Activated T-cell treated with anti-CD3 and anti-CD28 coated beads, Interleukin-2, amount 50 U/mL, for 4 hours (primary cell): ENCODE data around the gene GLP1R. TPM values are rescaled to one million over a fixed set of nuclear protein-coding genes. Genes with fewer than 3 reads are reported as not detected.

Source experiments
- ATAC-seq, 2 donors: fragments of 200-7000 bp; cut with Tn5 transposase; one replicate each; pipeline ENCODE4 v1.10.0; 2021
- DNase-seq: peaks from one replicate; pipeline ENCODE4 v3.0.0-alpha.2; 2020
- H3K27me3 Mint-ChIP-seq: one replicate; pipeline ENCODE4 v1.8.0; 2021; ENCODE audit warnings: low read depth, mixed read lengths
- H3K36me3 Mint-ChIP-seq: one replicate; pipeline ENCODE4 v1.8.0; 2022; ENCODE audit warnings: mixed read lengths; ENCODE audit not compliant: insufficient read depth
- H3K4me1 Mint-ChIP-seq: one replicate; pipeline ENCODE4 v1.8.0; 2021; ENCODE audit warnings: low read depth, mixed read lengths
- H3K4me3 Mint-ChIP-seq: one replicate; pipeline ENCODE4 v1.8.0; 2021; ENCODE audit warnings: mild to moderate bottlenecking, moderate library complexity, mixed read lengths
- H3K9me3 Mint-ChIP-seq: one replicate; pipeline ENCODE4 v1.8.0; 2021; ENCODE audit warnings: mixed read lengths
- total RNA-seq, 3 donors: library from RNA; stranded (reverse); gene quantifications; one replicate each; pipeline ENCODE4 v1.2.1, GENCODE V29; 2021

The GLP1R gene
- total RNA-seq: under 1 TPM; 0.05 to 0.16 (median 0.08) TPM

DNA sequence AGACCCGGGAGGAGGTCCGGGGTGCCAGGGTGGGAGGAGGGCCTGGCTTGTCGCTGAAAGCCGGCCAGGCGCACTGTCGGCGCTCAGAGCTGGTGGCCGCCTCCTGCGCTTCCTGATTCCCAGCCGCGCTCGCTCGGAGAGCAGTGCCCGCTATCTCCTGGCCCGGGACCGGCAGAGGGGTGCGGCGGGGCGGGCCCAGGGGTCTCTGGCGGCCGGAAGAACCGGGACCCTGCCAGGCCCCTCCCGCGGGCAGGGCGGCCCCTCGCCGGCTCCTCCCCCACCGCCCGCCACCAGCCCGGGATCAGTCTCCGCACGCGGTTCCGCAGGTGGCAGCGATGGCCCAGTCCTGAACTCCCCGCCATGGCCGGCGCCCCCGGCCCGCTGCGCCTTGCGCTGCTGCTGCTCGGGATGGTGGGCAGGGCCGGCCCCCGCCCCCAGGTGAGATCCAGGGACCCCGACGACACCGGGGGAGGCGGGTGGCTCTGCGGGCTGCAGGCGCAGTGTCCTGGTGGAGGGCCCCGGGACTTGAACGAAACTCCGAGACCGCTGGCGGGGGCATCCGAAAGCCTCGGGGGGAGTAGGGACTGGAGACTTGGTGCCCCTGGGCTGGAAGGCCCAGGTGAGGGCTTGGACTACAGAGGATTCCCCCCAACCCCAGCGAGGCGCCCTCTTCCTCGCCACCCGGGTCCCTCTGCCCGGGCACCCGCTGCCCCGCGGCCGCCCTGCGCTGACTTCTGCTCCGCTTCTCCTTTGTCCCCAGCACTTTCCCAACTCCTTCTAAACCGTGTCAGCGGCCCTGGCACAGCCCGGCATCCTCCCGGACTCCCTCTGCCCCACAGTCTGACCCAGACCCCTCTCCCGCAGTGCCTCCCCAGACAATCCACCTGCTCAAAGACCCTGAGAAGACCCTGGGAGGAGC is at the start of gene GLP1R:
Gene GLP1R (plus strand): TSS at position 301 of the 919 bp plus-strand sequence. CDS start 60 bp downstream, at position 361.
- no peak for DNase-seq
- peak; percentile 18 to 54 for ATAC-seq
- H3K27me3 Mint-ChIP-seq: peaks cover 39% of the 10 kb centered on the region
- no peaks in the 10 kb centered on the region for H3K9me3 Mint-ChIP-seq
- peak within 1 kb of the TSS; percentile 74 for H3K4me3 Mint-ChIP-seq
- peaks cover 20% of the 10 kb centered on the region for H3K4me1 Mint-ChIP-seq
- H3K36me3 Mint-ChIP-seq: no peaks in the 10 kb centered on the region

DNA sequence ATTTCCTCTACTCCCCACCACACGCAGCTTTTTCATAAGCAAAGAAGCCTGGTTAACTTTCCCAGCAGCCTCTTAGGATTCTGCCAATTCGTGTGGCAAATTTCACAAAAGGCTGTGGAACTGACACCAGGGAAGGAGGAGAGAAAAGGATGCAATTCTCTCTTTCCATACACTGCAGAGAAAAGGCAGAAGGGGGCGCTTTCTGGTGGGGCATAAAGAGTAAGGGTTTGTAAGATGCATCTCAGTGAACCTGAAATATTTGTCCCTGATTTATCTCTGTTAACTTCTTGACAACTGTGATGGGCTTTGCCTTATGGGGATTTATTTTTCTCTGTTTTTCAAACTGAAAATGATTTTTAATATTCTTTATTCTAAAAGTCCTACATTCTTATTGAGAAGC is 45.5 kb upstream of the GLP1R start:
- no peak for ATAC-seq
- H3K9me3 Mint-ChIP-seq: no peaks in the 10 kb centered on the region
- H3K36me3 Mint-ChIP-seq: no peaks in the 10 kb centered on the region
- DNase-seq: no peak
- H3K4me3 Mint-ChIP-seq: no peak overlapping the region
- no peaks in the 10 kb centered on the region for H3K4me1 Mint-ChIP-seq
- peaks cover 20% of the 10 kb centered on the region for H3K27me3 Mint-ChIP-seq

DNA sequence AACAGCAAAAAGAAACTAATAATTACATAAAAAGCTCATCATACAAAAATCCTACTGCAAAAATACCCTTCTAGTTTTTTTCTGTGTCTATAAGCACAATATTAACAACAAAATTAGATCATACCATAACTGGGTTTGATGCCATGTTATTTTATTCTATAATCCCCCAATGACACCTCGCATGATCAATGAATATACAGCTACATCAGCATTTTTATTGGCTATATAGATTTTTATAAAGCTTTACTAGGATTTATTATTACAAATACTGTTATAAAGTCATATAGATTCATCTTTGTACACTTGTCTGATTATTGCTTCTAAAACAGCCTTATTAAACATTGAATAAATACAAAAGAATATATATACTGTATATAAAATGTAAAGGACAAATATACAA is 45.1 kb upstream of the GLP1R start:
- no peaks in the 10 kb centered on the region for H3K36me3 Mint-ChIP-seq
- no peaks in the 10 kb centered on the region for H3K9me3 Mint-ChIP-seq
- H3K27me3 Mint-ChIP-seq: peaks cover 25% of the 10 kb centered on the region
- no peak for DNase-seq
- H3K4me1 Mint-ChIP-seq: no peaks in the 10 kb centered on the region
- no peak for ATAC-seq
- no peak overlapping the region for H3K4me3 Mint-ChIP-seq

DNA sequence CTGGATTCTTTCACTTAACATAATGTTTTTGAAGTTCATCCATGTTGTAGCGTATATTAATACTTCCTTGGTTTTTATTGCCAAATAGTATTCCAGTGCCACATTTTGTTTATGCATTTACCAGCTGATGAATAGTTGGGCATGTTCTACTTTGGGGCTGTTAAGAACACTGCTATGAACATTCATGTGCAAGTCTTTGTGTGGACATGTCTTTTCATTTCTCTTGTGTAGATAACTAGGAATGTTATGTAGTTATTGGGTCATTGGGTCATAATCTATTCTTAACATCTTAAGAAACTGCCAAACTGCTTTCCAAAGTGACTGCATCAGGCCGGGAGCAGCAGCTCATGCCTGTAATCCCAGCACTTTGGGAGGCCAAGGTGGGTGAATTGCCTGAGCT is 43.8 kb upstream of the GLP1R start:
- Mint-ChIP-seq H3K27me3 (peaks cover 24% of the 10 kb centered on the region), H3K36me3 (no peaks in the 10 kb centered on the region), H3K4me1 (no peaks in the 10 kb centered on the region), H3K4me3 (no peak overlapping the region), H3K9me3 (no peaks in the 10 kb centered on the region)
- DNase-seq: no peak
- ATAC-seq: no peak

DNA sequence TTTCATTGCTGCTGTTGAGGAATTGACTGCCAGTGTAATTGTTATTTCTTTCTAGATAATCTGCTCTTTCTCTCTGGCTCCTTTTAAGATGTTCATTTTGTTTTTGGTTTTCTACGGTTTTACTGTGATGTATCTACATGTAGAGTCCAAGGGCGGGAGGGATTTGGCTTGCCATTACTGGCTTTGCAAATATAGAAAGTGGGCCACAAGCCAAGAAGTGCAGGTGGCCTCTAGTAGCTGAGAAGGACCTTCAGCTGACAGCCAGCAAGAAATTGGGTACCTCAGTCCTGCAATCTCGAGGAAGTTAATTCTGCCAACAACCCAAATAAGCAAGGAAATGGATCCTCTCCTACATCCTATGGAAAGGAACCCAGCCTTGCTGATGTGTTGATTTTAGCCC is 42.8 kb upstream of the GLP1R start:
- Mint-ChIP-seq H3K9me3 (no peaks in the 10 kb centered on the region), H3K36me3 (no peaks in the 10 kb centered on the region), H3K4me3 (no peak overlapping the region), H3K27me3 (peaks cover 19% of the 10 kb centered on the region), H3K4me1 (no peaks in the 10 kb centered on the region)
- ATAC-seq: no peak
- DNase-seq: no peak

DNA sequence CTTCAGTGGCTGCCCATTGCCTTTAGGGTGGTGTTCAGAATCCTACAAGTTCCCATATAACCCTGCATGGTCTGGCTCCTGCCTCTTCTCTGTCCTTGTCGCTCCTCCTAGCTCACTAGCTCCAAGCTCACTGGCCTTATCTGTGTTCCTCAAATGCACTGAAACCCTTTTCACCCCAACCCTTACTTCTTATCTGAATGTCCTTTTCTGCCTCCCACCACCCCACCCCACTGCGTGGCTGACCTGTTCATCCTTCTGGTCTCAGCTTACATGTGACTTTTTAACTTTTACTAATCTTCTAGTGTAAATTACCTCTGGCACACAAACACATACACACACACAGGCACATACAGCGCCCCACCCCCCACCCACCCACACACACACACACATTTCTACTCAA is 41.0 kb upstream of the GLP1R start:
- DNase-seq: no peak
- Mint-ChIP-seq H3K4me3 (no peak overlapping the region), H3K27me3 (peaks cover 24% of the 10 kb centered on the region), H3K9me3 (no peaks in the 10 kb centered on the region), H3K36me3 (no peaks in the 10 kb centered on the region), H3K4me1 (no peaks in the 10 kb centered on the region)
- ATAC-seq: no peak

DNA sequence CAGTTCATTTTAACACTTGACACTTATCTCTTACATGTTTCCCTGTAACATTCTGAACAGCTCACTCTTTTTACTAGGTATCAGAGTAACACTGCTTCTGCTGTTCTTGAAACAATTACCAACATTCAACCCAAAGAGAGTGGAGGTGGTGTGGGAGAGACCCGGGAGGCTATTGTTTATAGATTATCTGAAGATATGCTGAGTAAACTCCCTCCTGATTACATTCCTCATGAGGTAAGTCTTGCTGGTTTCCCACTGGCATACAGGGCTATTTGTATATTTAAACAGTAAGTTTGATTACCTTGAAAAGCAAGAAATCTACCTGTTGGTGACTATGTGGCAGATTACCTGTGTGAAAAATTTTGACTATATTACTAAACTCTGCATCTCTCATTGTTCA is 39.8 kb upstream of the GLP1R start:
- DNase-seq: no peak
- no peaks in the 10 kb centered on the region for H3K9me3 Mint-ChIP-seq
- H3K4me3 Mint-ChIP-seq: no peak overlapping the region
- no peaks in the 10 kb centered on the region for H3K36me3 Mint-ChIP-seq
- peaks cover 29% of the 10 kb centered on the region for H3K27me3 Mint-ChIP-seq
- H3K4me1 Mint-ChIP-seq: no peaks in the 10 kb centered on the region
- ATAC-seq: no peak

DNA sequence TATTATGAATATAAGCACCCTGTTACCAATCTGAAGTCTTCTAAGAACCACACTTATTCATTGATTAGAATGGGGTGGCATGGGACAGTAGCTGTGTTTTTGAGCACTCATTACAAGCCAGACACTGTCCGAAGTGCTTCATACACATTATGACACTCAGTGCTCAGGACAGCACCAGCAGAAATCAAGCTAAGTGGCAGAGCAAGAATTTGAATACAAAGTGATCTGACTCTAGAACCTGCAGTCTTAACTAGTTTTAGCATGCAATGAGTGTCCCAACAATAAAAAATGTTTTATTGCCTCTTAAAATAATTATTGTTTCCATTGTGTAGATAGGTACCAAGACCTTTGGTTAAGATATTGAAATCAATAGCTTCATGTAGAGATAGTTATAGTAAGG is 39.1 kb upstream of the GLP1R start:
- Mint-ChIP-seq H3K4me1 (no peaks in the 10 kb centered on the region), H3K9me3 (no peaks in the 10 kb centered on the region), H3K36me3 (no peaks in the 10 kb centered on the region), H3K27me3 (peaks cover 32% of the 10 kb centered on the region), H3K4me3 (no peak overlapping the region)
- ATAC-seq (no peak), DNase-seq (no peak)

DNA sequence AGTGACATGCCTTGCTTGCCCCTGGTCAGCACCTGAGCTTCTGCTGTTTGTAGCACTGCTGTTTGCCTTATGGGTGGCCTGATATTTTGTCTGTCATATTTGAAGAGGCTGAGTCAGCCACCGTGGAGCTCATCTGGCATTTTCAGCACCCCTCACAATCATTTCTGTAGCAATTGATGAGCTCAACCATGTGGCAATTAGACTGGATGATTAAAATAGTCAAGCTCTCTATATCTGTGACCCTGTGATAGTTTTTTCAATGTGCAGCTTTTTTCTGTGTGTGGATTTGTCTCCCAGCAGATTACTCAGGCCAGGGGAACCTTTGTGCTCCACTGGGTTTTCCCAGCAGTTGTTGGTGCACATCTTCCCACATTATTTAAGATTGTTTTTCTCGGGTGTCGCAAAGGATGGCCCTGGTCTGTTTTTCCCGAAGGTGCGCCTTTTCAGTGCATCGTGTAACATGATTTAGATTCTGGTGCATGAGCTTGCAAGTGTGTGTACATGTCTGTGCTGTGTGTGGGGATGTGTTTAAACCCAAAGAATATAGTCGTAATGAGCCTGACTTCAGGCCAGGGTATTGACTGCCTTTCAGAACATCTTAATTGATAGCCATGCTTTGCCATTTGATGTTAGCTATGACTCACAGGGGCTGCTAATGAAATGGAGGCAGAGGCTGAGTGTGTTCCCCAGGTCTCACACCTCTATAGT is 31.6 kb upstream of the GLP1R start:
- no peaks in the 10 kb centered on the region for H3K36me3 Mint-ChIP-seq
- DNase-seq (no peak), ATAC-seq (no peak)
- no peaks in the 10 kb centered on the region for H3K9me3 Mint-ChIP-seq
- no peak overlapping the region for H3K4me3 Mint-ChIP-seq
- H3K4me1 Mint-ChIP-seq: no peaks in the 10 kb centered on the region
- H3K27me3 Mint-ChIP-seq: peaks cover 12% of the 10 kb centered on the region

DNA sequence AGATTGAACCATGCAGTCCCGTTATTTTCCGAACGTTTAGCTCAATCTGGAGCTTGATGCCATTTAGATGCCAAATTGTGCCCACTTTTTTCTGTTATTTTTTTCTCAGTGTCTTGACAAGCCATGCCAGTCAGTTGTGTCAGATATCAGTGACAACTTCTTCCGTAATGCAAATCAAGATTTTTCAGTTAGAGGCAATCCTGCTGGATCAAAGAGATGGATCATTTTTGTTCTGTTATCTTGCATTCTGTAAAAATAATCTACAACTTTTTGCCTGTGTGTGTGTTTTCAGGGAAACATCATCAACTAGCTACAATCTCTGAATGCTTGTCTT is 31.1 kb upstream of the GLP1R start:
- Mint-ChIP-seq H3K4me1 (no peaks in the 10 kb centered on the region), H3K36me3 (no peaks in the 10 kb centered on the region), H3K27me3 (peaks cover 11% of the 10 kb centered on the region), H3K4me3 (no peak overlapping the region), H3K9me3 (no peaks in the 10 kb centered on the region)
- no peak for ATAC-seq
- DNase-seq: no peak

DNA sequence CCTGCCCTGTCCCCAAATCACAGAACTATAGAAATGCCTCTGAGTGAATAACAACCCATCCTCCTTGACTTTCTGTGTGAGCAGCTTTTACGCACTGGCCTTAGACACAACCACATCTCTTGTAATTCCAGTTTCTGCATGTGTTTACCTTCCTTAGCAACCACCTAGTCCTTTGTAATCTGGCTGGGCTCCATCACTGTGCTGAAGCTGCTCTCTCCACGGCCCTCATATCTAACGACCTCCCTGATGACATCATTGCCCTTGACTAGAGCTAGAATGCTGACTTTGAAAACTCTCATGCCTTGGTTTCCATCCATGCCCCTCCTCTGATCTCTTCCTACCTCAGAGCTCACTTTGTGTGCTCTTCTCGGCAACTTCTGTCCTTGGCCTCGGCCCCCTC is 30.5 kb upstream of the GLP1R start:
- H3K27me3 Mint-ChIP-seq: peaks cover 11% of the 10 kb centered on the region
- H3K9me3 Mint-ChIP-seq: no peaks in the 10 kb centered on the region

DNA sequence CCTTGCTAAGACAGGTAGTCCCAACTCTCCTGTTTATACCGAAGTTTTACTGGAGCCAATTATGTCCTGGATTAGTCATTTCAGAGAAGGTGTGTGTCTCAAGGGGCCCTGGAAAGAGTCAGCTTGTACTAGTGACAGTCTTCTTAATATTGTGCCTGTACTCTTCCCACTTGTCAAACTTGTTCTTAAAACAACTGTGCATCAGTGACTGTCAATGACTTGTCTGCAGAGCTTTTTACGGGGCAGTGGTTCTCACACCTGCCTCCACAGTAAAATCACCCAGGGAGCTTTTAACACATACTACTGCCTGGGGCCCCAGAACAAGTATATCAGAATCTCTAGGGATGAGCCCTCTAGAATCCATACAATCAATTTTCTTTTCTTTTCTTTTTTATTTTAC is 28.4 kb upstream of the GLP1R start:
- ATAC-seq: no peak
- no peak for DNase-seq
- no peaks in the 10 kb centered on the region for H3K9me3 Mint-ChIP-seq
- peaks cover 4% of the 10 kb centered on the region for H3K27me3 Mint-ChIP-seq
- H3K4me3 Mint-ChIP-seq: no peak overlapping the region
- H3K4me1 Mint-ChIP-seq: no peaks in the 10 kb centered on the region
- H3K36me3 Mint-ChIP-seq: no peaks in the 10 kb centered on the region

More for the DNA sequence above, 30.5 kb upstream of the GLP1R start:
- H3K36me3 Mint-ChIP-seq: no peaks in the 10 kb centered on the region
- no peak overlapping the region for H3K4me3 Mint-ChIP-seq
- DNase-seq (no peak), ATAC-seq (no peak)
- H3K4me1 Mint-ChIP-seq: no peaks in the 10 kb centered on the region

DNA sequence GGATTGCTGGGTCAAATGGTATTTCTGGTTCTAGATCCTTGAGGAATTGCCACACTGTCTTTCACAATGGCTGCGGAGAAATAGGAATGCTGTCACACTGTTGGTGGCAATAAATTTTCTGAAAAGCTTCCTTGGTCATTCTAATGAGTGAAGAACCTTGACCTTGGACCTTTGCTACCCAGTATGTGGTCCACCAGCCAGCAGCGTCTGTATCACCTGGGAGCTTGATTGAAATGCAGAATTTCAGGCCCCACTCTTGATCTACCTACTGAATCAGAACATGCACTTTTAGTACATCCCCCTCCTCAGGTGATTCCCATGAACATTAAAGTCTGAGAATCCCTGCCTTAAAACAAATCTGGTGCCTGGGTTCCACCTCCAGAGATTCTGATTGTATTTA is 27.5 kb upstream of the GLP1R start:
- no peaks in the 10 kb centered on the region for H3K4me1 Mint-ChIP-seq
- H3K9me3 Mint-ChIP-seq: no peaks in the 10 kb centered on the region
- H3K4me3 Mint-ChIP-seq: no peak overlapping the region
- H3K27me3 Mint-ChIP-seq: peaks cover 6% of the 10 kb centered on the region
- DNase-seq (no peak), ATAC-seq (no peak)
- H3K36me3 Mint-ChIP-seq: no peaks in the 10 kb centered on the region

DNA sequence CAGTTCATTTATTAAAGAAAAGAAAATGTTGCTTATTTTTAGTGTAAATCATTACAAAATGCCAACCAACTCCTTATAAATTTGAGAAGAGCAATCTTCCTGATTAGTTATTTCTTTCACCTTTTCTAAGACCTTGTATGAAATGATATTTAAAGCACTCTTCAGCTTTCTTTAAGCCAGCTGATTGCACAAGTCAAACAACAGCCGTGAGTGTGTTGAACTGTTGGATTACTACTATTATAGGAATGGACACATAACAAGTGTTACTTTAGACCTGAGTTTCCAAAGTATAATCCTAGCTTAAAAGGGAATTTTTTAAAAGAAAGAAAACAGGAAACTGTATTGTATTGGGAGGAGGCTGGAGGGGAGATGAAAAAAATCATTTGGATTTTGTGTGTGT is 26.8 kb upstream of the GLP1R start:
- Mint-ChIP-seq H3K4me1 (no peaks in the 10 kb centered on the region), H3K9me3 (no peaks in the 10 kb centered on the region), H3K4me3 (no peak overlapping the region), H3K36me3 (no peaks in the 10 kb centered on the region), H3K27me3 (peaks cover 6% of the 10 kb centered on the region)
- DNase-seq (no peak), ATAC-seq (no peak)

DNA sequence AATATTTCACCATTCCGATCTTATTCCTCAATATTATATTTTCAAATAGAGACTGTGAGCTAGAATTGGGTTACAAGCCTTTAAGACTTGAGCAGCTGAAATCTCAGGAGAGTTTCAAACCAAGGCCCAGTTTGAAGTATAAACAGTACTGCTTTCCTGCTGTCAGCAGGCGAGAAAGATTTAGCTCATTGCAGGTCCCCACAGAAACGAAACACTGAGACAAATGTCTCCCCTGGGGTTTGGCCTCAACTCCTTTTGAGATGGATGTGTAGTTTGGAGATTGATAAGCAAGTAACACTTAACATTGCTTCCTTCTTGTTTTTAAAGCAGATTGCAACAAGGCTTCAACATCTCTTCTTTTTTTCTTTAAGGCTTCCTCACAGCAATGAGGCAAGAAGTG is 22.4 kb upstream of the GLP1R start:
- H3K4me1 Mint-ChIP-seq: no peaks in the 10 kb centered on the region

More for the DNA sequence above, 22.4 kb upstream of the GLP1R start:
- no peaks in the 10 kb centered on the region for H3K9me3 Mint-ChIP-seq
- no peak for ATAC-seq
- DNase-seq: no peak
- H3K36me3 Mint-ChIP-seq: no peaks in the 10 kb centered on the region
- H3K4me3 Mint-ChIP-seq: no peak overlapping the region
- H3K27me3 Mint-ChIP-seq: peaks cover 18% of the 10 kb centered on the region
